CD4-positive, alpha-beta T cell treated with Interleukin-10 for 1 hour (primary cell): Measurements from ENCODE around the gene RARS1.
"Not testable (repeated sequence)": the region's sequence is repeated elsewhere in the genome, so short reads cannot be mapped to it uniquely, and the experiment has no call there.

ENCODE experiments used
- DNase-seq: peaks from one replicate; pipeline ENCODE4 v3.0.0-alpha.2; 2020

The RARS1 gene

DNA sequence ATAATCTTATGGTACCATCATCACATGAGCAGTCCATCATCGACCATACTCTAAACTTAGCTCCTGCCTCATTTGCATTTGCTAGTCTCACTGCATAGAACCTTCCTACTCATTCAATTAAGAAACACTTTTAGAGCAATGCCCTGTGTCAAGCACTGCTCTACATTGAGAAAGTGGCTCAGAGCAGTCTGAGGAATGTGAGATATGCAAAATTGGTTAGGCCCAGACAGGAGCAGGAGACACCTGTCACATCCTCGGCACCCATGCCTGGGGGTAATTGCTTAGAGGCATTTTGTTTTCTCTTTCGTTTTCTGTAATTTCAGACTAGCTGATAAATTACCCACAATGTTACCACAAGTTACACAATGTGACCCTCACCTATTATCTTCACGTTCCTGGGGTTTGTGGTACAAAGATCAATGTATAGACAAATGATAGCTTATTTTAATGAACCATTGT, 4.9 kb upstream of the RARS1 start:
- peak; percentile 19 for DNase-seq

GRCh38 chr5:168482361-168482760, 3.9 kb upstream of the RARS1 start:
- no peak for DNase-seq

DNA sequence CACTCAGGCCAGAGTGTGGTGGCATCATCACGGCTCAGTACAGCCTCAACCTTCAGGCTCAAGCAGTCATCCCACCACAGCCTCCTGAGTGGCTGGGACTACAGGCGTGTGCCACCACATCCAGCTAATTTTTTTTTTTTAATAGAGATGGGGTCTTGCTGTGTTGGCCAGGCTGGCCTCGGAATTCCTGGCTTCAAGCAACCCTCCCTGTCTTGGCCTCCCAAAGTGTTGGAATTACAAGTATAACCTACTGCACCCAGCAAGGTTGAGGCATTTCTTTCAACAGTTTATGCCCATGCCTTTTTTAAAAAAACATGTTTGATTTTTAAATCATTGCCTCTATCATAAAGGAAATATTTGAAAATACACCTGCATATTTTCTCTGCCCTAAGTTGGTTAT, 2.8 kb downstream of the RARS1 start:
- DNase-seq: no peak

DNA sequence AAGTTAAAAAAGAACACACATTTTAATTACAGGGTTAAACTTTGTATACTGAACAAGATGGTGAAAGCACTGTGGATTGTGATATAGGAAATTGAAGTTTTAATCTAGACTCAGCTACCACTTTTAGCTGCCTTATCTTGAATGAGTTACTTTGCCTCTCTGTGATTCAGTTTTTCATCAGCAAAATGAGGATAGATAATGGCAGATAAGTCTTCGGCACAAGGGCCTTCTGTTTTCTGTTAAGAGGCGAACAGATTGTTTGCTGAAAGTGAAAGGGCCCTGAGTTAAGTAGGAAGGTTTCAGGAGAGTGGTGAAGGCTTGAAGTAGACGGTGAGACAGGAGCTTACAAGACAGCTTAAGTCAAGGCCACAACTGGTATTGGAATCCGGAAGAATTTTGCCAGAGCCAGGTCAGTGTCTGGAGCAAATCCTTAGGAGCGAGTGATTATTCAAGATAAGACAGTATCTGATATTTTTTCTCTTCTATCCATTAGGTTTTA, 7.8 kb downstream of the RARS1 start:
- DNase-seq: no peak

GRCh38 chr5:168502563-168503237, 16.4 kb downstream of the RARS1 start:
- no peak for DNase-seq

- DNase-seq: no peak
Observed at GRCh38 chr5:168513861-168514428, 27.7 kb downstream of the RARS1 start.

DNA sequence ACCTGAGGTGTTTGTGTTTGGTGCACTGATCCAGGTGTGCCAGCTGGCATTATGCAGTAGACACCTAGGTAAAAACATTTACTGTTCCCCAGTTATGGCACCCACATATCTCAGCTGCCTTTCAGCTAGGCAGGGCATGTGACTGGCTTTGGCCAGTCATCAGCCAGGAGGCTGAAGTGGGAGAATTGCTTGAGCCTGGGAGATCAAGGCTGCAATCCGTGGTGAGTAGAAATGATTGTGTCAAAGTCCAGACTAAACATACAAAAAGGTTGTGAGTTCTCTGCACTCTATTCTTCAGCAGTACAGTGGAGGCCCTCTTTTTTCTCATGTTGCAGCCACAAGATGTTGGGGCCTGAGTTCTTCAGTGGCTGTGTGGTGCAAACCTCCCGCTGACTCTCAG, 39.6 kb downstream of the RARS1 start:
- no peak for DNase-seq

GRCh38 chr5:168527756-168528295, 41.6 kb downstream of the RARS1 start:
- DNase-seq: no peak

GRCh38 chr5:168528521-168529373, 42.5 kb downstream of the RARS1 start, which contains the start of gene FBLL1:
FBLL1 (plus strand) TSS chr5:168529305; CDS start chr5:168529505, 200 bp downstream.
- DNase-seq: no peak

DNA sequence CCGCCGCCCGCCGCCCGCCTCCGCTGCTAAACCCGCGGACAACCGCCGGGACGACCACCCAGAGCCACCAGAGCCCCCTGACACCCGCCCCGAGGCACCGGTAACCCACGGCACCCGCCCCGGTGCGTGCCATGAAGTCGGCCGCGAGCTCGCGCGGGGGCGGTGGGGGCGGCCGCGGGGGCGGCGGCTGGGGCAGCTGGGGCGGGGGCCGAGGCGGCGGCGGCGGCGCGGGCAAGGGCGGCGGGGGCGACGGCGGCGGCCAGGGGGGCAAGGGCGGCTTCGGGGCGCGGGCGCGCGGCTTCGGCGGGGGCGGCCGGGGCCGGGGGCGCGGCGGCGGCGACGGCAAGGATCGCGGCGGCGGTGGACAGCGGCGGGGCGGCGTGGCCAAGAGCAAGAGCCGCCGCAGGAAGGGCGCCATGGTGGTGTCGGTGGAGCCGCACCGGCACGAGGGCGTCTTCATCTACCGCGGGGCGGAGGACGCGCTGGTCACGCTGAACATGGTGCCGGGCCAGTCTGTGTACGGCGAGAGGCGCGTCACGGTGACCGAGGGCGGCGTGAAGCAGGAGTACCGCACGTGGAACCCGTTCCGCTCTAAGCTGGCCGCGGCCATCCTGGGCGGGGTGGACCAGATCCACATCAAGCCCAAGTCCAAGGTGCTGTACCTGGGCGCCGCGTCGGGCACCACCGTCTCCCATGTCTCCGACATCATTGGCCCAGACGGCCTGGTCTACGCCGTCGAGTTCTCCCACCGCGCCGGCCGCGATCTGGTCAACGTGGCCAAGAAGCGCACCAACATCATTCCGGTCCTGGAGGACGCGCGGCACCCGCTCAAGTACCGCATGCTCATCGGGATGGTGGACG, 43.3 kb downstream of the RARS1 start:
- no peak for DNase-seq

DNA sequence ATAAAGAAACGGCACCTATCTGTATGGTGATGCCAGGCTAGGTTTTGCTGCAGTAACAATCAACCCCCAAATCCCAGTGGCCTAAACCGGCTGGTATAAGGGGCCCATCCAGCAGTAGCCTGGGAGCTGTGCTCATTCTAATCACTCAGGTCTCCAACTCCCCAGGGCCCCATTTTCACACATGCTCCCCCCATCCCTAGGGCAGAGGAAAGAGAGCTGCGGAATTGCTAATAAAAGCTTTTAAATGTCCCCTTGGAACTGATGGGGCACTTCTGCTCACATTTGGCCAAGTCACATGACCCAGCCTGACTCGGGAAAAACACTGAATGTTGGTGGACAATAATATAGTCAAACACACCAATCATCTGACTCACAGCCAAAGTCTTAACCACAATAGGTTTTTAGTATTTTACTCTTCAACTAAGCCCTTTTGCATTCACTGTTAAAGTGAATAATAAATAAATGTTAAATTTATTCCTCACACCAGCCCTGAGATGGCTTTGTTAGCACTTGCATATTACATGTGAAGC, 44.4 kb downstream of the RARS1 start:
- DNase-seq: no peak

- DNase-seq: no peak
Observed at GRCh38 chr5:168531191-168531590, 44.9 kb downstream of the RARS1 start.

GRCh38 chr5:168531987-168532864, 46.0 kb downstream of the RARS1 start:
- DNase-seq: no peak

GRCh38 chr5:168534351-168534750, 48.1 kb downstream of the RARS1 start:
- DNase-seq: not testable (repeated sequence)

GRCh38 chr5:168537176-168537575, 50.9 kb downstream of the RARS1 start:
- DNase-seq: no peak

GRCh38 chr5:168549554-168549953, 63.3 kb downstream of the RARS1 start:
- no peak for DNase-seq

DNA sequence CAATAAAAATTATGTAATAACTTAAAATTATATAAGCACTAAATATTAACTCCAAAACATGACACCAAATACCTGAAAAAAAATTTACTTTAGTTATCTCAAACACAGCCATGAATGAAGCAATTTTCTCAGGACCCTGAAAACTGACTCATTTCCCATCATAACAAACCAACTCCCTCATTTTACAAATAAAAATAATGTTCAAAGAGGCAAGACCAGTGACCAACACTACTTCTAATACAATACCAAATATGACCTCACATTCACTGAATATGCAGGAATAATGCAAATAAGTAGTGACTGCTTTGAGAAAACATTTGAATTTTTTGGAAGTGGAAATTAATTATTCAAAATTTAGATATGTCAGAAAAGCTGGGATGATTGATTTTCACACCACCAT, 64.4 kb downstream of the RARS1 start:
- DNase-seq: no peak

GRCh38 chr5:168552146-168552545, 65.9 kb downstream of the RARS1 start:
- DNase-seq: no peak

- DNase-seq: no peak
Observed at GRCh38 chr5:168553377-168554130, 67.3 kb downstream of the RARS1 start.

- no peak for DNase-seq
Observed at GRCh38 chr5:168557389-168557788, 71.1 kb downstream of the RARS1 start.
